GM12892 (cell line): ENCODE data around the gene BET1.

Experiments
- POLR2A ChIP-seq: IDR thresholded peaks from 2 replicates; pipeline ENCODE4 v1.6.1; 2011; ENCODE audit warnings: low read depth, low read length, control low read depth
- POLR2AphosphoS5 ChIP-seq: IDR thresholded peaks from 2 replicates; pipeline ENCODE4 v1.6.1; 2011; ENCODE audit warnings: low read depth, low read length, control low read depth
- TAF1 ChIP-seq: IDR thresholded peaks from 2 replicates; pipeline ENCODE4 v1.6.1; 2011; ENCODE audit warnings: low read depth, mild to moderate bottlenecking, control low read depth, low read length, borderline replicate concordance

DNA sequence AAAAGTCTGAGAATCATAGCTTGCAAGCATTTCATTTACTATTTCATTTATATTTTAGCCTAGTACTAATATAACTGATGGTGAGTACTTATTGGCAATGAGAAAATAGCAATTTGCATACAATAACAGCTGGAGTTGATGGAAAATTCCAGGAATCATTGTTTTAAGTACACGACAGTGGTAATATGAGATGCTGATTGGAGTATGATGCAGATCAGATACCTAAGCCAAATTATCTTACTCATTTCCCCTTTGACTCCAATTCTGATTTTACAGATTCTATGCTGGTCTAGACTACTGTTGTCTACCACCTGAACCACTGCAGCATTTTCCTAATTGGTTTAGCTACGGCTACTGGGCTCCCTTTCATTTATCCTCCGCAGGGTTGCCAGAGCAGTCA lies 45.9 kb downstream of the BET1 start:
- TF ChIP-seq POLR2AphosphoS5 (no peak), POLR2A (no peak), TAF1 (no peak)
